ENCODE data around the gene PROSER2.

Gene PROSER2

GRCh38 chr10:11853468-11853867, 30.3 kb downstream of the PROSER2 start:
- TF ChIP-seq CTCF (conservative IDR thresholded peaks at IDR 0.05; ENCODE audit: control insufficient read depth, insufficient read depth, low read depth, low read length): no peak
- DNase-seq (ENCODE audit: low read depth): no peak
- no peak overlapping the region for H3K4me3 ChIP-seq (ENCODE audit: control insufficient read depth, low read depth, low read length)

DNA sequence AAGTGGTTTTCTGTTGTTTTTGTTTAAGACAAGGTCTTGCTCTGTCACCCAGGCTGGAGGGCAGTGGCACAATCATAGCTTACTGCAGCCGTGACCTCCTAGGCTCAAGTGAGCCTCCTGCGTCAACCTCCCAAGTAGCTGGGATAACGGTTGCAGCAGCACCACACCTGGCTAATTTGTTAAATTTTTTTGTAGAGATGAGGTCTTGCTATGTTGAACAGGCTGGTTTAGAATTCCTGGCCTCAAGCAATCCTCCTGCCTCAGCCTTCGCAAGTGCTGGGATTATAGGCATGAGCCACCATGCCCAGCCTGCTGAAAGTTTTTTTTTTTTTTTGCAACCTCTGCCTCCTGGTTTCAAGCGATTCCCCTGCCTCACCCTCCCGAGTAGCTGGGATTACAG, 31.1 kb downstream of the PROSER2 start:
- no peak overlapping the region for H3K4me3 ChIP-seq (ENCODE audit: control insufficient read depth, low read depth, low read length)
- no peak for DNase-seq (ENCODE audit: low read depth)
- no peak for TF ChIP-seq CTCF (conservative IDR thresholded peaks at IDR 0.05; ENCODE audit: control insufficient read depth, insufficient read depth, low read depth, low read length)

- no peak for TF ChIP-seq CTCF (conservative IDR thresholded peaks at IDR 0.05; ENCODE audit: control insufficient read depth, insufficient read depth, low read depth, low read length)
- H3K4me3 ChIP-seq (ENCODE audit: control insufficient read depth, low read depth, low read length): no peak overlapping the region
- DNase-seq (ENCODE audit: low read depth): no peak
Measured at GRCh38 chr10:11856089-11856488, 32.9 kb downstream of the PROSER2 start.

DNA sequence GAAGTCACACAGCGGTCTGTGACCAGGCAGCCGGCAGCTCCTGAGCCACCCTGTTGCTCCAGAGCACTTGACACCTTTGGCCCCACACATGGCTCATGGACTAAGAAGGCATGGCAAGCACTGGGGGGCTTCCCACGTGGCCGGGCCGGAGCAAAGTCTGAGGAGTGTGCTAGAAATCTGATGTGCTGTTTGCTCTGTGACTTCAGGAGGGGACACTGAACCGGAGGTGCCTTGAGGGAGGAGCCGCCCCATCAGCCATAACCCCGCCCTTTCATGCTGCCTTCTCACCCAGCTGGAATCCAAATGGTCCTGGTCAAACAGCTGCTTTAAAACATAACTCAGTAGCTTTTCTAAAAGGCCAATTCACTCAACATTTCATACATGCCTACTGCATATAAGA, 33.5 kb downstream of the PROSER2 start:
- DNase-seq (ENCODE audit: low read depth): no peak
- H3K4me3 ChIP-seq (ENCODE audit: control insufficient read depth, low read depth, low read length): no peak overlapping the region
- no peak for TF ChIP-seq CTCF (conservative IDR thresholded peaks at IDR 0.05; ENCODE audit: control insufficient read depth, insufficient read depth, low read depth, low read length)

DNA sequence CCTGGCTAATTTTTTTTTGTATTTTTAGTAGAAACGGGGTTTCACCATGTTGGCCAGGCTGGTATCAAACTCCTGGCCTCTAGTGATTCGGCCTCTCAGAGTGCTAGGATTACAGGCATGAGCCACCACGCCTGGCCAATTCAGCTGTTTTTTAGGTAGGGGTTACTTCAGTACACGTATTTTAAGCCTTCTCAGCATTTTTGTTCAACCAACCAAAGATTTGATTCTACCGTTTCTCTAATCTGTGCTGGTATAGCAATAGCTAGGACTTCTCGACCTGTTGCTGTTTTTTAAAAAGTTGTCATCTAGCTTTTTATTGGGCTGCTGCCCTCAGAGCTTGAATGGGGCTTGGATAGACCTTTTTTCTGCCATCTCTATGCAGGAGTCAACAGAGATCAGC, 34.9 kb downstream of the PROSER2 start:
- no peak overlapping the region for H3K4me3 ChIP-seq (ENCODE audit: control insufficient read depth, low read depth, low read length)
- TF ChIP-seq CTCF (conservative IDR thresholded peaks at IDR 0.05; ENCODE audit: control insufficient read depth, insufficient read depth, low read depth, low read length): no peak
- DNase-seq (ENCODE audit: low read depth): no peak

GRCh38 chr10:11861341-11861740, 38.2 kb downstream of the PROSER2 start:
- no peak for DNase-seq (ENCODE audit: low read depth)
- no peak overlapping the region for H3K4me3 ChIP-seq (ENCODE audit: control insufficient read depth, low read depth, low read length)
- TF ChIP-seq CTCF (conservative IDR thresholded peaks at IDR 0.05; ENCODE audit: control insufficient read depth, insufficient read depth, low read depth, low read length): no peak

GRCh38 chr10:11861811-11862428, 38.8 kb downstream of the PROSER2 start:
- H3K4me3 ChIP-seq (ENCODE audit: control insufficient read depth, low read depth, low read length): no peak overlapping the region
- DNase-seq (ENCODE audit: low read depth): no peak
- TF ChIP-seq CTCF (conservative IDR thresholded peaks at IDR 0.05; ENCODE audit: control insufficient read depth, insufficient read depth, low read depth, low read length): no peak
